WTC11 (cell line): ENCODE data around the gene PRPF6. TPM values are rescaled to one million over a fixed set of nuclear protein-coding genes. Genes with fewer than 3 reads are reported as not detected.

Experiments used
- ATAC-seq: fragments of 200-7000 bp; cut with Tn5 transposase; 2 replicates; pipeline ENCODE4 v1.10.0; 2021; ENCODE audit warnings: mild to moderate bottlenecking, moderate library complexity
- CTCF ChIA-PET: fragments of 300-600 bp; sonication (Branson Sonifier 250); formaldehyde crosslinking; loops from one replicate; lab custom pipeline; 2021; ENCODE audit warnings: antibody characterized with exemption; lab: Charles Lee
- POLR2A ChIA-PET: fragments of 350-600 bp; sonication (Branson Sonifier 250); formaldehyde crosslinking; loops from one replicate; lab custom pipeline; 2021; ENCODE audit warnings: antibody characterized with exemption; lab: Charles Lee
- DNase-seq: peaks from one replicate; pipeline ENCODE4 v3.0.0; 2021; ENCODE audit warnings: low spot score
- H3K27ac Mint-ChIP-seq: 2 replicates; pipeline ENCODE4 v1.8.0; 2021; ENCODE audit warnings: mixed read lengths
- H3K27me3 Mint-ChIP-seq: 2 replicates; pipeline ENCODE4 v1.8.0; 2021; ENCODE audit warnings: low read depth, mild to moderate bottlenecking, moderate library complexity, mixed read lengths
- H3K36me3 Mint-ChIP-seq: 2 replicates; pipeline ENCODE4 v1.8.0; 2021; ENCODE audit warnings: mixed read lengths
- H3K4me1 Mint-ChIP-seq: 2 replicates; pipeline ENCODE4 v1.8.0; 2022; ENCODE audit warnings: mixed read lengths
- H3K4me3 Mint-ChIP-seq: 2 replicates; pipeline ENCODE4 v1.8.0; 2021; ENCODE audit warnings: mild to moderate bottlenecking, moderate library complexity, mixed read lengths
- H3K9me3 Mint-ChIP-seq: 2 replicates; pipeline ENCODE4 v1.8.0; 2021; ENCODE audit warnings: mixed read lengths
- ATF3 ChIP-seq: sonication (generic); formaldehyde crosslinking; conservative IDR thresholded peaks from 2 replicates; pipeline ENCODE4 v1.8.1; 2022; ENCODE audit warnings: mild to moderate bottlenecking, missing genetic modification reagents
- E2F1 ChIP-seq: sonication (generic); formaldehyde crosslinking; IDR thresholded peaks from 2 replicates; pipeline ENCODE4 v1.8.0; 2022; ENCODE audit warnings: mild to moderate bottlenecking, missing genetic modification reagents
- E2F4 ChIP-seq: sonication (generic); formaldehyde crosslinking; IDR thresholded peaks from 2 replicates; pipeline ENCODE4 v1.8.1; 2022; ENCODE audit warnings: low read depth, mild to moderate bottlenecking, moderate library complexity, missing genetic modification reagents, borderline replicate concordance
- E2F5 ChIP-seq: sonication (generic); formaldehyde crosslinking; IDR thresholded peaks from 2 replicates; pipeline ENCODE4 v1.8.1; 2022; ENCODE audit warnings: mild to moderate bottlenecking, moderate library complexity, missing genetic modification reagents
- ERG ChIP-seq: fragments of 250-450 bp; sonication (Bioruptor Pico); IDR thresholded peaks from 2 replicates; pipeline ENCODE4 v1.8.0; 2021; ENCODE audit warnings: mild to moderate bottlenecking
- ESRRA ChIP-seq: sonication (generic); formaldehyde crosslinking; IDR thresholded peaks from 2 replicates; pipeline ENCODE4 v1.8.1; 2022; ENCODE audit warnings: mild to moderate bottlenecking, missing genetic modification reagents, borderline replicate concordance
- ETV6 ChIP-seq: sonication (generic); formaldehyde crosslinking; IDR thresholded peaks from 2 replicates; pipeline ENCODE4 v1.8.1; 2022; ENCODE audit warnings: mild to moderate bottlenecking, missing genetic modification reagents
- FOXJ3 ChIP-seq: sonication (generic); formaldehyde crosslinking; IDR thresholded peaks from 2 replicates; pipeline ENCODE4 v1.9.0; 2021; ENCODE audit warnings: missing genetic modification reagents, mild to moderate bottlenecking, borderline replicate concordance
- FOXK1 ChIP-seq: sonication (generic); formaldehyde crosslinking; IDR thresholded peaks from 2 replicates; pipeline ENCODE4 v1.8.0; 2022; ENCODE audit warnings: mild to moderate bottlenecking, moderate library complexity, missing genetic modification reagents
- FOXP1 ChIP-seq: sonication (generic); formaldehyde crosslinking; IDR thresholded peaks from 2 replicates; pipeline ENCODE4 v1.8.0; 2022; ENCODE audit warnings: missing genetic modification reagents, mild to moderate bottlenecking, moderate library complexity, borderline replicate concordance
- GABPB1 ChIP-seq: sonication (generic); formaldehyde crosslinking; IDR thresholded peaks from 2 replicates; pipeline ENCODE4 v1.8.1; 2023; ENCODE audit warnings: mild to moderate bottlenecking, missing genetic modification reagents
- GRHL2 ChIP-seq: fragments of 250-450 bp; sonication (Bioruptor Pico); IDR thresholded peaks from 2 replicates; pipeline ENCODE4 v1.8.0; 2022; ENCODE audit warnings: mild to moderate bottlenecking, moderate library complexity; ENCODE audit not compliant: insufficient replicate concordance, severe bottlenecking
- HMGXB4 ChIP-seq: sonication (generic); formaldehyde crosslinking; IDR thresholded peaks from 2 replicates; pipeline ENCODE4 v1.8.1; 2023; ENCODE audit warnings: mild to moderate bottlenecking, moderate library complexity, missing genetic modification reagents
- MAX ChIP-seq: sonication (generic); formaldehyde crosslinking; IDR thresholded peaks from 2 replicates; pipeline ENCODE4 v1.8.0; 2022; ENCODE audit warnings: mild to moderate bottlenecking, missing genetic modification reagents
- MLX ChIP-seq: sonication (generic); formaldehyde crosslinking; IDR thresholded peaks from 2 replicates; pipeline ENCODE4 v1.8.1; 2023; ENCODE audit warnings: mild to moderate bottlenecking, missing genetic modification reagents, moderate library complexity
- SMAD3 ChIP-seq: sonication (generic); formaldehyde crosslinking; IDR thresholded peaks from 2 replicates; pipeline ENCODE4 v1.8.0; 2022; ENCODE audit warnings: missing genetic modification reagents, mild to moderate bottlenecking, borderline replicate concordance
- SP1 ChIP-seq: sonication (generic); formaldehyde crosslinking; conservative IDR thresholded peaks from 2 replicates; pipeline ENCODE4 v1.8.1; 2022; ENCODE audit warnings: missing genetic modification reagents
- TCF7 ChIP-seq: sonication (generic); formaldehyde crosslinking; IDR thresholded peaks from 2 replicates; pipeline ENCODE4 v1.8.0; 2022; ENCODE audit warnings: mild to moderate bottlenecking, low read depth, missing genetic modification reagents, moderate library complexity
- USF1 ChIP-seq: sonication (generic); formaldehyde crosslinking; IDR thresholded peaks from 2 replicates; pipeline ENCODE4 v1.8.0; 2022; ENCODE audit warnings: mild to moderate bottlenecking, missing genetic modification reagents
- USF2 ChIP-seq: sonication (generic); formaldehyde crosslinking; IDR thresholded peaks from 2 replicates; pipeline ENCODE4 v1.8.1; 2023; ENCODE audit warnings: mild to moderate bottlenecking, missing genetic modification reagents, moderate library complexity
- ZBTB21 ChIP-seq: sonication (generic); formaldehyde crosslinking; IDR thresholded peaks from 2 replicates; pipeline ENCODE4 v1.8.1; 2023; ENCODE audit warnings: mild to moderate bottlenecking, missing genetic modification reagents, borderline replicate concordance
- ZNF232 ChIP-seq: sonication (generic); formaldehyde crosslinking; IDR thresholded peaks from 2 replicates; pipeline ENCODE4 v1.8.0; 2022; ENCODE audit warnings: mild to moderate bottlenecking, missing genetic modification reagents
- total RNA-seq: library from RNA; stranded (reverse); gene quantifications from 3 replicates; pipeline ENCODE4 v1.2.3, GENCODE V29; 2021

The PRPF6 gene
- total RNA-seq, 1 experiment from 2014 or later, result 79.4 TPM

- DNase-seq (no peak), ATAC-seq (no peak)
- H3K27me3 Mint-ChIP-seq, result peaks cover 12% of the 10 kb centered on the region
- peaks cover 3% of the 10 kb centered on the region for H3K36me3 Mint-ChIP-seq
- TF ChIP-seq ESRRA, result no peak
- peak; percentile 61; the same call in 1 of the 2 replicates for TF ChIP-seq GABPB1 (CRISPR knock-in tag)
- no peak for TF ChIP-seq SMAD3 (CRISPR knock-in tag)
- ChIA-PET POLR2A (no interaction called here), CTCF (no interaction called here)
- peak overlapping the region; percentile 76 for H3K4me3 Mint-ChIP-seq
- H3K27ac Mint-ChIP-seq, result no peak overlapping the region
- no peaks in the 10 kb centered on the region for H3K9me3 Mint-ChIP-seq
- H3K4me1 Mint-ChIP-seq, result peaks cover 31% of the 10 kb centered on the region
Measured at GRCh38 chr20:63977739-63978276, 3.1 kb upstream of the PRPF6 start.

GRCh38 chr20:63978319-63979228 lies 2.4 kb upstream of the PRPF6 start:
- peaks cover 10% of the 10 kb centered on the region for H3K27me3 Mint-ChIP-seq
- 0 out of 2 replicates have a peak overlapping the region, but pooled peaks have one; percentile 53 for H3K27ac Mint-ChIP-seq
- peaks cover 8% of the 10 kb centered on the region for H3K36me3 Mint-ChIP-seq
- CTCF ChIA-PET, result interaction anchor here (0.7 to 3.1 kb wide), 16 partner anchors 19 to 482 kb away, joined by 3 to 51 read pairs (median 13); partner anchors contain the start of genes C20orf204, DNAJC5, LKAAEAR1 and PTK6
- DNase-seq, result peak; percentile 89
- peak overlapping the region; percentile 76 for H3K4me3 Mint-ChIP-seq
- POLR2A ChIA-PET, result no interaction called here
- H3K4me1 Mint-ChIP-seq, result peaks cover 25% of the 10 kb centered on the region
- no peaks in the 10 kb centered on the region for H3K9me3 Mint-ChIP-seq
- peak; percentile 53 for ATAC-seq
- peak; percentile 45; the same call in 1 of the 2 replicates for TF ChIP-seq USF1 (CRISPR knock-in tag)
- no peak for TF ChIP-seq FOXJ3 (CRISPR knock-in tag)
- no peak for TF ChIP-seq ATF3 (CRISPR knock-in tag)
- TF ChIP-seq HMGXB4 (CRISPR knock-in tag), result peak; percentile 65; the same call in 1 of the 2 replicates
- TF ChIP-seq ZNF232 (CRISPR knock-in tag), result peak; percentile 61; the same call in 1 of the 2 replicates
- no peak for TF ChIP-seq ERG
- no peak for TF ChIP-seq TCF7 (CRISPR knock-in tag)
- peak; percentile 61; the same call in 1 of the 2 replicates for TF ChIP-seq GABPB1 (CRISPR knock-in tag)
- peak; percentile 73; the same call in 1 of the 2 replicates for TF ChIP-seq ZBTB21
- TF ChIP-seq SP1 (CRISPR knock-in tag), result peak; percentile 93
- peak; percentile 68; the same call in 1 of the 2 replicates for TF ChIP-seq ETV6 (CRISPR knock-in tag)
- TF ChIP-seq E2F1 (CRISPR knock-in tag), result no peak
- TF ChIP-seq E2F5, result peak; percentile 65
- peak; percentile 81 for TF ChIP-seq MAX (CRISPR knock-in tag)
- no peak for TF ChIP-seq GRHL2 (CRISPR knock-in tag)
- no peak for TF ChIP-seq E2F4 (CRISPR knock-in tag)
- TF ChIP-seq FOXP1 (CRISPR knock-in tag), result 0 out of 2 replicates have a peak, but pooled peaks have one; percentile 54
- 0 out of 2 replicates have a peak, but pooled peaks have one; percentile 24 for TF ChIP-seq FOXK1
- peak; percentile 36; the same call in 1 of the 2 replicates for TF ChIP-seq USF2
- no peak for TF ChIP-seq MLX
